IMR-90 (cell line): ENCODE data around the gene PLCXD1.

ENCODE experiments used
- CEBPB ChIP-seq: IDR thresholded peaks from 2 replicates; pipeline ENCODE4 v1.6.1; 2012; ENCODE audit warnings: low read depth, low read length, improper control_type of control experiment
- CTCF ChIP-seq: conservative IDR thresholded peaks from 2 replicates; pipeline ENCODE4 v1.5.1; 2012; ENCODE audit warnings: mild to moderate bottlenecking, low read depth, low read length, improper control_type of control experiment
- MAFK ChIP-seq: IDR thresholded peaks from 2 replicates; pipeline ENCODE4 v1.6.1; 2012; ENCODE audit warnings: low read depth, low read length, improper control_type of control experiment
- MAZ ChIP-seq: IDR thresholded peaks from 2 replicates; pipeline ENCODE4 v1.6.1; 2012; ENCODE audit warnings: low read depth, mild to moderate bottlenecking, low read length, improper control_type of control experiment, moderate library complexity, borderline replicate concordance
- MXI1 ChIP-seq: IDR thresholded peaks from 2 replicates; pipeline ENCODE4 v1.6.1; 2012; ENCODE audit warnings: low read depth, mild to moderate bottlenecking, low read length, moderate library complexity, borderline replicate concordance
- POLR2A ChIP-seq: IDR thresholded peaks from 2 replicates; pipeline ENCODE4 v1.6.1; 2012; ENCODE audit warnings: mild to moderate bottlenecking, low read depth, low read length
- RCOR1 ChIP-seq: IDR thresholded peaks from 2 replicates; pipeline ENCODE4 v1.6.1; 2012; ENCODE audit warnings: mild to moderate bottlenecking, low read length, improper control_type of control experiment; ENCODE audit not compliant: insufficient replicate concordance
- RFX5 ChIP-seq: IDR thresholded peaks from 2 replicates; pipeline ENCODE4 v1.8.0; 2012; ENCODE audit warnings: low read depth, mild to moderate bottlenecking, low read length, moderate library complexity
- SMC3 ChIP-seq: fragments of 150-350 bp; IDR thresholded peaks from 2 replicates; pipeline ENCODE4 v1.6.1; 2016; ENCODE audit warnings: low read depth, mild to moderate bottlenecking, antibody characterized with exemption, low read length, moderate library complexity
- TF ChIP-seq, protein P1 (sequence below): fragments of 150-350 bp; IDR thresholded peaks from 2 replicates; pipeline ENCODE4 v1.6.1; 2016; ENCODE audit warnings: low read depth, mild to moderate bottlenecking, low read length, moderate library complexity, borderline replicate concordance
- TF ChIP-seq, protein P2 (sequence below): fragments of 150-350 bp; IDR thresholded peaks from 2 replicates; pipeline ENCODE4 v1.6.1; 2017; ENCODE audit warnings: mild to moderate bottlenecking, antibody characterized with exemption, low read length, low read depth

DNA sequence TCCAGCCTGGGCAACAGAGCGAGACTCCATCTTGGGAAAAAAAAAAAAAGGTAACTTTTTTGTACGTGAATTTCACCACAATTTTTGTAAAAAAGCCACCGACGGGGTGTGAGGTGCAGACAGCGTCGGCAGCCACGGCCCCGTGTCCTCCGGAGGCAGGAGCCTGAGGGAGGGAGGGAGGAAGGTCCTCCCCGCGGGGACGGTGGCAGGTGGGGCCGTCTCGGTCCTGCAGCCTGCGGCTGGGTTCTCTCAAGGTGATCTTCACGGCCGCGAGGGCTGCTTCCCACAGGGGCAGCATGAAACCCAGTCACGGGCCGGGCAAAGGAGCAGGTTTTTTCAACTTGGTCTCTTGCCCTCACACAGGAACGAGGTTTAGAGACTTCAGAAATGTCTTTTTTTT, 14.0 kb downstream of the PLCXD1 start:
- TF ChIP-seq CTCF, result no peak
- TF ChIP-seq POLR2A, result no peak
- no peak for TF ChIP-seq CEBPB
- no peak for TF ChIP-seq MAZ
- TF ChIP-seq MXI1, result no peak
- TF ChIP-seq SMC3, result no peak
- no peak for TF ChIP-seq RCOR1
- no peak for TF ChIP-seq RFX5
- TF ChIP-seq, protein P1, sequence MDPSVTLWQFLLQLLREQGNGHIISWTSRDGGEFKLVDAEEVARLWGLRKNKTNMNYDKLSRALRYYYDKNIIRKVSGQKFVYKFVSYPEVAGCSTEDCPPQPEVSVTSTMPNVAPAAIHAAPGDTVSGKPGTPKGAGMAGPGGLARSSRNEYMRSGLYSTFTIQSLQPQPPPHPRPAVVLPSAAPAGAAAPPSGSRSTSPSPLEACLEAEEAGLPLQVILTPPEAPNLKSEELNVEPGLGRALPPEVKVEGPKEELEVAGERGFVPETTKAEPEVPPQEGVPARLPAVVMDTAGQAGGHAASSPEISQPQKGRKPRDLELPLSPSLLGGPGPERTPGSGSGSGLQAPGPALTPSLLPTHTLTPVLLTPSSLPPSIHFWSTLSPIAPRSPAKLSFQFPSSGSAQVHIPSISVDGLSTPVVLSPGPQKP, result no peak
- TF ChIP-seq, protein P2, sequence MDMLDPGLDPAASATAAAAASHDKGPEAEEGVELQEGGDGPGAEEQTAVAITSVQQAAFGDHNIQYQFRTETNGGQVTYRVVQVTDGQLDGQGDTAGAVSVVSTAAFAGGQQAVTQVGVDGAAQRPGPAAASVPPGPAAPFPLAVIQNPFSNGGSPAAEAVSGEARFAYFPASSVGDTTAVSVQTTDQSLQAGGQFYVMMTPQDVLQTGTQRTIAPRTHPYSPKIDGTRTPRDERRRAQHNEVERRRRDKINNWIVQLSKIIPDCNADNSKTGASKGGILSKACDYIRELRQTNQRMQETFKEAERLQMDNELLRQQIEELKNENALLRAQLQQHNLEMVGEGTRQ, result no peak
- no peak for TF ChIP-seq MAFK
